Adipocyte (in vitro differentiated cells): ENCODE measurements around the gene PLEKHA7.

Experiments used
- DNase-seq: peaks from one replicate; pipeline ENCODE4 v3.0.0-alpha.2; 2015; ENCODE audit warnings: low read depth
- H3K27me3 ChIP-seq: replicated peaks from 2 replicates; pipeline ENCODE4 v1.7.0; 2013; ENCODE audit warnings: mild to moderate bottlenecking, low read length, moderate library complexity; ENCODE audit not compliant: control insufficient read depth, insufficient read depth
- H3K36me3 ChIP-seq: 2 replicates; pipeline ENCODE4 v1.7.0; 2013; ENCODE audit warnings: low read length, mild to moderate bottlenecking, moderate library complexity; ENCODE audit not compliant: control insufficient read depth, insufficient read depth, severe bottlenecking
- H3K4me1 ChIP-seq: 2 replicates; pipeline ENCODE4 v1.7.0; 2013; ENCODE audit warnings: mild to moderate bottlenecking, low read length, moderate library complexity; ENCODE audit not compliant: control insufficient read depth, insufficient read depth
- H3K4me3 ChIP-seq: 2 replicates; pipeline ENCODE4 v1.7.0; 2013; ENCODE audit warnings: mild to moderate bottlenecking, low read length, moderate library complexity
- H3K9ac ChIP-seq: 2 replicates; pipeline ENCODE4 v1.7.0; 2013; ENCODE audit warnings: mild to moderate bottlenecking, low read length, moderate library complexity
- H3K9me3 ChIP-seq: 2 replicates; pipeline ENCODE4 v1.7.0; 2013; ENCODE audit warnings: mild to moderate bottlenecking, low read length, moderate library complexity; ENCODE audit not compliant: control insufficient read depth

PLEKHA7 gene

DNA sequence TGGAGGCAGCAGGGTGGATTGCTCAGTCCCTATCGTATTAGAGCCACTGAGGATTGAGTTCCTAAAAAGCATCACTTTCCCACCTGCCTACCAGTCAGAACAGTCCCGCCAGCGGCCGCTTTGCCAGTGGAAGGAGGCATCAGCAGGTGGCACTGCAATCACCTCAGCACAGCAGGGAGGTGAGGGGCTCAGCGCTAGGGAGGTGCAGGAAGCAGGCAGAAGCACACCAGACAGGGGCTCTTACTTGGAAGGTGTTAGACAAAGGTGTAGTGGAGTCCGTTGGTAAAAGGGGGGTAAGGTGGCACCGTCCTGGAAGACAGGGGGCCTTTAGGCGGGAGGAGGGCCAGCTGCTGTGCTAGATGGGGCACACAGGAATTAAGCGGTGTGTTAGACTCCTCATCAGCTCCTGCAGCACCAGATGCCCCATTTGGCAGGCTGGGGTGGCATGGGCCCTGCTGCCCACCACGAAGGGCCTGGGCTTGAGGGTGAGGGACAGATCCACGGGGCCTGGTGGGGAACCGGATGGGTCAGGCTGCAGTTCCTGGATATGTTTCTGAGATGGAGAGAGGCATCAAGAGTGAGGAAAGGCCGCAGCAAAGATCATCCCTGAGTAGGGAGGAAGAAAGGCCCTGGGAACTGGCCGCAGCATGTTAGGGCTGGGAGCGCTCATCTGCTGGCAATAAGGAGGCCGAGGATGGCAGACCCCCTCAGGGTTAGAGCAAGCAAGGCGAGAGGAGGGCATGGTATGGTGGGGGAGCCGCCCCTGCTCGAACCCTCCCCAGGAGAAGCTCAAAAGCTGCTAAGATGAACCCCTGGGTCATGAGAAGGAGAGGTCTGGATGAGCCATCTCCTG, 233.3 kb downstream of the PLEKHA7 start:
- Histone ChIP-seq H3K9me3 (no peaks in the 10 kb centered on the region), H3K4me1 (peaks cover 23% of the 10 kb centered on the region), H3K27me3 (no peaks in the 10 kb centered on the region), H3K36me3 (no peaks in the 10 kb centered on the region), H3K4me3 (no peak overlapping the region), H3K9ac (no peak overlapping the region)
- no peak for DNase-seq

DNA sequence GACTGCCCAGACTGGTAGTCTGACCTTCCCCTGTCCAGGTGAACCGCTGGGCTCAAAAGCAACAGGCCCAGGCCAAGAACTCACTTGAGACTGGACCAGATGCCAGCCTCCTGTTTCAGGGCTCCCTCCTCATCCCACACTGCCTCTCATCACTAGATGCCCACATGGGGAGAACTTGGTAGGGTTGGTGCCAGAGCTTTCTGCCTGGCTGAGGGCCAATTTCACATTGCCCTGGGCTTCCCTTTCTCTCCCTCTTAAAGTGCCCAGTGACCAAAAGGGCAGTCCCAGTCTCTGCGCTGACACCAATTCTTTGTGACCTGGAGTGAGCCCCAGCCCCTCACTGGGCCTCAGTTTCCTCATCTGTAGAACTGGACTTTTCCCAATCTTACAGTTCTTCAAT, 234.1 kb downstream of the PLEKHA7 start:
- no peak for DNase-seq
- Histone ChIP-seq H3K4me3 (no peak overlapping the region), H3K36me3 (no peaks in the 10 kb centered on the region), H3K4me1 (peaks cover 15% of the 10 kb centered on the region), H3K9me3 (no peaks in the 10 kb centered on the region), H3K27me3 (peaks cover 5% of the 10 kb centered on the region), H3K9ac (no peak overlapping the region)

DNA sequence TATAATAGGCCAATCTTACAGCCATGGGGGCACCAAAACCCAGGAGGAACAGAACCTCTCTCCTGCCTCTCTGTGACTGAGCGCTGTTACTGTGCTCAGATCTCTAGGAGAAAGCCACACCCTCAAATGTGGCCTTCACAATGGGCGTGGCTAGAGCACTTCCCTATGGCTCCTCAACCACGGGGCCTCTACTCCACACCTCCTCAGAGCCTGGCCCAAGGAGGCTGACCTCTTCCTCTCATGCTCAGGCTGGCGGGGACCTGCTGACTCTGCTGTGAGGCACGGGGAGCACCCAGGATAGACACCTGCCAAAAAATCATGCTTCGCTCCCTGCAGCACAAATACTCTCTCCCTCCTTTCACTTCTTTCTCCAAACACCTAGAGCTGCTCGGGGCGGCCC, 234.8 kb downstream of the PLEKHA7 start:
- no peak for DNase-seq
- H3K4me1 ChIP-seq, result peaks cover 8% of the 10 kb centered on the region

DNA sequence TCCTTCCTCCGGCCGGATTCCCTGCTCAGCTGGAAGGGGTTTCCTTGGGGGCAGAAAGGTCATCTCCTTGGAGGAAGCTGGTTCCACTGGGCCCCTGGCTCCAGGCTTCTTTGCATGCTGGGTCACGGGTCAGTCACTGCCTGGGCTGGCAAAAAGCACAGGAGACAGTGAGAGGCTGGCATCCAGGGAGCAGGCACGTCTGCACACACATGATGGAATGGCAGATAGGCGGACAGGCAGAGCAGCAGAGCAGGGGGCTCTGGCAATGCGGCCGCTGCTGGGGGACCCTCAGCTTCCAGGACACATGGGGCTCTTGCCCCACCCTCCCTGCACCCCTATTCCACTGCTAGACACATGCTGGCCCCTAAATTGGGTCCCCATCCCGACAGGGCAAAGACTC, 235.3 kb downstream of the PLEKHA7 start:
- Histone ChIP-seq H3K4me1 (peaks cover 7% of the 10 kb centered on the region), H3K9me3 (no peaks in the 10 kb centered on the region), H3K27me3 (peaks cover 8% of the 10 kb centered on the region), H3K4me3 (no peak overlapping the region), H3K36me3 (no peaks in the 10 kb centered on the region), H3K9ac (no peak overlapping the region)
- DNase-seq, result no peak

More for the DNA sequence above, 234.8 kb downstream of the PLEKHA7 start:
- no peak overlapping the region for H3K4me3 ChIP-seq
- no peaks in the 10 kb centered on the region for H3K36me3 ChIP-seq
- H3K9me3 ChIP-seq, result no peaks in the 10 kb centered on the region
- H3K9ac ChIP-seq, result no peak overlapping the region
- H3K27me3 ChIP-seq, result peaks cover 8% of the 10 kb centered on the region

DNA sequence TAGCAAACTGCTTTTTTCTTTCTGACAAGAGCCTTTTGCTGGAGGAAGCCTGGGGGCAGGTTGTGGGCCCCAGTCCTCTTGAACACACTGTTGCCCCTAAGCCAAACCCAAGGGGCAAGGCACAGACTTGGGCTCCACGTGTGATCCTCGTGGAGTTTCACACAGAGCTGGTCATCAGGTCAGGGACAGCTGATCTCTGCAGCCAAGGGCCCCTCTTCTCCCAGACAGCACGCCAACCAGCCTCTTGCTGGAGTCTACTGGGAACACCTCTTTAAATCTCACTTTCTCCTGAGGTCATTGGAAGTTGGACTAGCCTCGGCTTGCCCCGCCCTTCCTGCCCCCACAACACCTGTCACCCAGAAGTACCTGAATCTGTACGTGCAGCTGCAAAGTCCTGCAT, 235.9 kb downstream of the PLEKHA7 start:
- Histone ChIP-seq H3K9ac (no peak overlapping the region), H3K4me1 (peaks cover 7% of the 10 kb centered on the region), H3K36me3 (no peaks in the 10 kb centered on the region), H3K4me3 (no peak overlapping the region), H3K9me3 (no peaks in the 10 kb centered on the region), H3K27me3 (peaks cover 13% of the 10 kb centered on the region)
- no peak for DNase-seq

DNA sequence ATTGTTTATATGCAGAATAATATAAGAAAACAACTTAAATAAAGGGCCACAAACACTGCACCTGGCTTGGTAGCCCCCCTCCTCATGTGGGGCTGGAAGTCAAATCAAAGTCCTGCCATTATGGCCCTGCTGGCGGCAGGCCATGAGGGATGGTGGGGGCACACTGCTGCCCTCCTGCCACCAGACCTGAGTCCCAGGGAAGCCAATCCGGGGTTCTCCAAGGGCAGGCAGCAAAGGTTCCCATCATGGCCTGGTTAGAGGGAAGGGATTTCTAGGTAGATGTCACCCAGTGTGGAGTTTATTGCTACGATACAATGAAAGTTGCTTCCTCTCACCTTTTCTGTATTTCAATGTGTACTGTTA, 236.6 kb downstream of the PLEKHA7 start:
- Histone ChIP-seq H3K9ac (no peak overlapping the region), H3K9me3 (no peaks in the 10 kb centered on the region), H3K4me3 (no peak overlapping the region), H3K27me3 (peaks cover 19% of the 10 kb centered on the region), H3K36me3 (no peaks in the 10 kb centered on the region), H3K4me1 (peaks cover 7% of the 10 kb centered on the region)
- no peak for DNase-seq

DNA sequence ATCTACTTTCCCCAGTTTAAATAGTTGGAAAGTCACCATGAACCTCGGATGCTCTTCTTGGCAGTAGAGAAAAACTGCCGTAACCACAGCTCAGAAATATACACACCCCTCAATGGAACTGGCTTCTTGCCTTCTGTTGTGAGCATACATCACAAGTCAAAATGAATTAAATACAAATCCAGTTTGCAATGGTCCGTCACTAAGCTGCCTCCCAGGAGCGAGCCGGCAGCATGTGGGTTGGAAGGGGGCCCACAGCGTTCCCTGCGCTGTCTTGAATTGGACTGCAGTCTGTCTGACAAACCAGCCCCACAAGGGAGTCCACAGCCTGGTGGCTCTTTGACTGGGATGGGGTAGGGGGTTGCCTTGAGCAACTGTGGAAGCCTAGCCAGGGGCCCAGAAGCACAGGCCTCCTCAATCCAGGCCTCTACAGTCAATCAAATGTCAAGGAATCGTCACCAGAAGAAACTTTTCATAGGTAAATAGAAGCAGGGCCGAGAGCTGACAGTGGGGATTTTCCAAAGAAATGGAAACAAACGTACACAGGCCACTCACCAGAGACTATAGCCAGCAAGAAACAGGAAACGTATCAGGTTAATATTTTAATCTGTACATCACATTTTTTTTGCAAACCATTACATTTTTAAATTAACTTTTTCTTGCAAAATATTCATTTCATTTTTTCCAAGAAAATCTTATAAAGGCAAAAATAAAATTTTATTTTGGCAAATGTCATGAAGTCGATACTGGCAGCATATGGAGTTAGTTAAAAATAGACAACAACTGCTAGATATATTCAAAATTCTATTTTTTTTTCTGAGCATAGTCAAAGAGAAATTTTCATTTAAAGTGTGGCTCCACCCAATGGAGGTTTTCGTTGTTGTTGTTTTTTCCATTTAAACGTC, 237.3 kb downstream of the PLEKHA7 start:
- Histone ChIP-seq H3K9me3 (no peaks in the 10 kb centered on the region), H3K36me3 (no peaks in the 10 kb centered on the region), H3K4me1 (peaks cover 7% of the 10 kb centered on the region), H3K9ac (no peak overlapping the region), H3K27me3 (peaks cover 19% of the 10 kb centered on the region), H3K4me3 (no peak overlapping the region)
- peak; percentile 89 for DNase-seq

DNA sequence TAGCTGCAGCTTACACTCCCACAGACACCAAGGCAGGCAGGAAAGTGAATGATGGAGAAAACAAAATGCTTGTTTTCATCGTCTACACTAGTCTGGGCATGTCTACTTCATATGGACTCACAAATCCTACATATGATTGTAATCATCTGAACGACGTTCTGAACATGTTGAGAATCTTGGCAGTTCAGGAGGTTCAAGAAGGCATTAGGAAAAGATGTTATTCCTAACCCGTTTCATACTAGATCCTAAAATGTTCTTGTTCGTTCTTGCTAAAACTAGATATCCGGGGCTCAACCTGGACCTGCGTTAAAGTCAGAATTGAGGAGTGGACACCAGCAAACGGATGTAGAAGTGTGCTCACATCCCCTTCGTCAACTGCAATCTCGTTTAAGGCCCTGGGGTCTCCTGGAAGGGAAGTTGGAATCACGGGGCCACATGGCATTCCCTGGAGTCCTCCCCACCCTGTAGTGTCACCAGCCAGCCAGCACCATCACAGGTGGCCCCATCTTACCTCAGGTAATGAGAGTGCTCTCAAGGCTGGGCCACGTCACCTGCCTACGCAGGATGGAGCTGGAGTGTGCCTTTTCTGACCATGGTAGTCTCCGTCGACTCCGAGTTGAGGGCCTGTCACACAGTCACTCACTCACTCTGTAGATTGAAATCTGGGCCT, 238.5 kb downstream of the PLEKHA7 start:
- no peaks in the 10 kb centered on the region for H3K9me3 ChIP-seq
- no peak overlapping the region for H3K4me3 ChIP-seq
- H3K4me1 ChIP-seq, result peaks cover 7% of the 10 kb centered on the region
- no peak for DNase-seq
- no peaks in the 10 kb centered on the region for H3K36me3 ChIP-seq
- H3K9ac ChIP-seq, result no peak overlapping the region
- H3K27me3 ChIP-seq, result peaks cover 22% of the 10 kb centered on the region

DNA sequence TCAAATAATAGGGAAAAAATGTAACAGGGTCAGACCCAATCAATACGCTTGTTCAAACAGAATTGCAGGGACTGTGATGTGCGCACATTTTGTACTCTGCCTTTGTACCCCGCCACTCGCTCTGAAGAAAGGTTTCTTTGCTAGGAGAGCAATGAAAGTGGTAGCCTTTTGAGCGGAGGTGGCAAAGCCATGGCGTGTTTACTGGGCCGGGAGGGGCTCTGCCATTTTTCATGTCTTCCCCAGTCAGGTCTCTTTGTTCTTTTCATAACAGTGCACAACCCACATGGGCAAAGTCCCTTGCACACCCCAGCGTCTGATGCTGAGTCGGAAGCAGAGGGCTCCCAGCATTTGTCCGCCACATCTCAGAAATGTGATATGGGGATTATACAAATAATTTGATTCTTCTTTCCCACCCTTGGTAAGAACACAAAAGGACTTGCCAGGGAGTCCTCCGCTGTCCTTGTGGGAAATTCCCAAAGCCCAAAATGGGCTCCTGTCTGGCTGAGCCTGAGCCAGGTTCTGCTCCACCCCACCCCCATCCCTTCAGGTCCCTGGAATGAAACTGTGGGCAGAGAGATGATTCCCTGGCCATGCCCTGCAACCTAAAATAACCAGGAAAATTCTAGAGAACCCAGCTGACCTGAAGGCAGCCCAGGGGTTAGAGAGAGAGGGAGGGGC, 239.1 kb downstream of the PLEKHA7 start:
- Histone ChIP-seq H3K27me3 (peaks cover 24% of the 10 kb centered on the region), H3K4me3 (no peak overlapping the region), H3K9me3 (no peaks in the 10 kb centered on the region), H3K36me3 (no peaks in the 10 kb centered on the region), H3K4me1 (peaks cover 7% of the 10 kb centered on the region), H3K9ac (no peak overlapping the region)
- DNase-seq, result no peak

DNA sequence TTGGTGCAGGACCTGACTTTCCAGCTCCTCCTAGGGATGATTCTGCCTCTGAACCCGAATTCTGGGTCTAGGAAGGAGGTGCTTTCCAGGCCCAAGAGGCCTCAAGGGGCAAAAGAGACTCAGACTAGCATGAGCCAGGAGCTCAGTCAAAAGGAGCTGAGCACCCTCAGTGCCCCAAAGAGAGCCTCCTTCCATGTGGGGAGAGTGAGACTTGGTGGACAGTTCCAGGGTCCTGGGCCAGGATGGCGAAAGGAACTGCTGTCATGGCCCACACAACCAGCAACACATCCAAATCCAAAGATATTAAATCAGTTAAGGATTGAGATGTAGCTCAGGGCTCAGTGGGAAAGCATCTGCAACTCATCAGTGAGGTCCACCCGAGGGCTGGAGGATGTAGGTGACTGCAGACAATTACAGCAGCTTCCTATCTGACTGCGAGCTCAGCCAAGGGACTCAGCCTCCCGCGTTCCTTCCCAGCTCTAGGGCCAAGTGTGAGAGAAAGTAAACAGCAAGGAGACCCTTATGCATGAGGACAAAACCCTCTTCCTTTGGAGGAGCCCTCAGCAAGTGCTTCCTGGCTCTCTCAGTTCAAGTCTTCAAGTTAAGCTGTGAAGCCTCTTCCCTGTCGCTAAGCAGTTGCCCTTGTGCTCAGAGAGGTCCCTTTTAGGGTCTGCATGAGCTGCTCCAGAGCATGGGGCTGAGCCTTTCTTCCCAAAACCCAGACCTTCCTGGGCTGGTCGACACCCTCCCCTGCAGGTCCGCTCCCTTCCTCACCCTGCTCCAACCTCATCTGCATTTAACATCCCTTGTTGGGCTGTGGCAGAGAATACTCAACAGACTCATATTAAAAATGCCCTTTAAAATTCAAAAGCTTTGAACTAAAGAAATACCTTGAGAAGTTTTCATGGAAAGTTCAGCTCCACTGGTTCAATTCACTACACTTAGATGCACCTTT, 240.0 kb downstream of the PLEKHA7 start:
- Histone ChIP-seq H3K4me3 (no peak overlapping the region), H3K9ac (no peak overlapping the region), H3K4me1 (peaks cover 7% of the 10 kb centered on the region), H3K36me3 (no peaks in the 10 kb centered on the region), H3K27me3 (peaks cover 28% of the 10 kb centered on the region), H3K9me3 (no peaks in the 10 kb centered on the region)
- DNase-seq, result no peak
